Activated CD8-positive, alpha-beta memory T cell treated with anti-CD3 and anti-CD28 coated beads, Interleukin-2, amount 50 U/mL, for 24 hours (primary cell): ENCODE data around the gene RIBC1.
"Not testable (repeated sequence)": the region's sequence is repeated elsewhere in the genome, so short reads cannot be mapped to it uniquely, and the experiment has no call there.

Experiments
- DNase-seq: peaks from one replicate; pipeline ENCODE4 v3.0.0-alpha.2; 2020; ENCODE audit errors: extremely low read depth

RIBC1 gene

DNA sequence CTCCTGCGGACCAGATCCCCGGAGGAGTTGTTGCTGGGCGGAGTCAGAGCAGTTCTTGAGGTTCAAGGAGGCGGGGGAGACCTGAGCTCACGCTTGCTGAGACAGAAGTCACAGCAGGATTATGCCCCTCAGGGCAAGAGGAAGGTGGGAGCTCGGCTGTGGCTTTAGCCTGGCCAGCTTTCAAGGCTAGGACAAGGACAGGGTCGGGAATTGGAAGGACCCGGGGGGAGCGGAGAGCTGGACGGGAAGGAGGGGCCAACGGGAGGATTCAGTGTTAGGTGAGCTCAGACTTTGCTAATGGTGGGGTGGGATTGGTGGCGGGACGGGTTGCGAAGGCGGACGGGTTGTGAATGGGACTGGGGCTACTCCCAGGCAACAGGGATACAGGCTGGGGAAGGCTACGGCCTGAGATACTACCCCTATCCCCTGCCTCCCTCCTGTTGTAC lies at the start of gene RIBC1:
Gene RIBC1, plus strand, starts transcription at position 13 of the 446 bp plus-strand sequence. CDS start 3,404 bp downstream, outside the sequence.
- DNase-seq: no peak

DNA sequence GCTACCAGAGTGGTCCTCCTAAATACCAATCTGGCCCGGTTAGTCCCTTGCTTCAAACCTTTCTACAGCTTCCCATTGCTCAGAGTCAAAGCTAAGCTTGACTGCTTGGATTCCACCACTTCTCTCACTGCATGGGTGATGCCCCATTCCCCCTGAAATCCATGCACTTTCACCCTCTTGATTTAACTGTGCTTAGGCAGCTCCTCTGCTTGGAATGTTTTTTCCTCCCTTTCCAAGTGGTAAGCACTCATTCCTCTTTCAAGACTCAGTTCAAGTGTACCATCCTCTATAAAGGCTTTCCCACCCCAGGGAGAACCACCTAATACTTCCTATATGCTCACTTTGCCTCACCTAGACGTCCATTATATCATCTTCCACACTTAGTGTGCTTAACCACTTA lies 49.4 kb upstream of the RIBC1 start:
- DNase-seq: no peak

DNA sequence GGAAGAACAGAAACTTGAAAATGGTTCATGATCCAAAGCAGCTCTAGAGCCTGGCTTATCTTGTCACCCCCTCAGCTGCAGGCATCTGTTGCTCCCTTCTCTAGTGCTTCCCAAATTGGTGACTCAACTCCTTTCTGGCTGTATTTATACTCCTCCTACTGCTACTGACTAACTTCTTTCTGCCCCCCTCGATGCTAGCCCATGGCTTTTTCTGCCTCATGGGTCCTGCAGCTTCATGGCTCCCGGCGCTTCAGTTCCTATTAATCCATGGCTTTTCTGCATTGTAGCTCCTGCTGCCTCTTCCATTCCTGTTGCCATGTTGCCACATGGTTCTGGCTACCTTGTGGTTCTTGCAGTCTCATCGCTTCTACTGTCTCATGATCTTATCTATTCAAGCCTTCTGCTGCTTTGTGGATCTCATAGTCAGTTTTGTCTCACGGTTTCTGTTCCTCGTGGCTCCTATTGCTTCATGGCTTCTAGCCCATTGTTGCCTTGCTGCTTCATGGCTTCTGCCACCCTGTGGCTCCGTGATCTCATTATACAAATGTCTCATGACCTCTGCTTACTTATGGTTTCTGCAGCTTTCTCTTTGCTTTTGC lies 48.4 kb upstream of the RIBC1 start:
- DNase-seq: no peak

DNA sequence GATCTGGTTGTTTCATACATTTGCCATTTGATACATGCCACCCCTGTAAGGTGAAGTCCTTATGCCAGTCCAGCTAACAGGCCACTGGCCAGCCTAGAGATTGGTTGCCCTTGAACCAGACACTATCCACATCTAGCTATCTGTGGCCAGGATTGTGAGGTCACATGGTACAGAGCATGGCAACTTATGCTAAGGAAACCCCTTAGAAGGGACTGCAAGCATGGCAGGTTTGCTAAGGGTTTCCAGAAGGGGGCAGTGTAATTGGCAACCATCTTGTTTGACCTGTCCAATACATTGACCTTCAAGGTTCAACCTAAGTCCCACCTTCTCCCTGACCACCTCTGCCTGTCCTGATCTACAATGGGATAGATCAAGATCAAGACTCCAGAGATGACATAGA lies 47.8 kb upstream of the RIBC1 start:
- DNase-seq: no peak

DNA sequence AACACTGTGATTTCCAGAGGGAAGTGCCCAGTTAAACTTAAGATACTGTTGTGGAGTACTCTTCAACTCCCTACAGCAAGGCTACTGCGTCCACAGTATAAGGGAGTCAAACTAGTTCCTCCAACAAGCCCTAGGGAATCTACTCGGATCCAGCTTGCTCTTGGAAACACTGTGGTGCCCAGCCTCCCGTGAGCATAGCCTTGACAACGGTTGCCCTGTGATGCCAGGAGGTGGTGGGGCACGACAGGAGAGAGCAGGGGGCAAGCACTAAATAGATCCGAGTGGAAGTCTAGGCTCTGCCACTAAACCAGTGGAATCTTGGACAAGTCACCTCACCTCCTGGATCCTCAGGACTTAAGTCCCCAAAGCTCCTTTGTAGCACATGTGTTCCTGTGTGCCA lies 45.8 kb upstream of the RIBC1 start:
- no peak for DNase-seq

- DNase-seq: no peak
These were observed 45.2 kb upstream of the RIBC1 start for GRCh38 chrX:53377464-53377863.

DNA sequence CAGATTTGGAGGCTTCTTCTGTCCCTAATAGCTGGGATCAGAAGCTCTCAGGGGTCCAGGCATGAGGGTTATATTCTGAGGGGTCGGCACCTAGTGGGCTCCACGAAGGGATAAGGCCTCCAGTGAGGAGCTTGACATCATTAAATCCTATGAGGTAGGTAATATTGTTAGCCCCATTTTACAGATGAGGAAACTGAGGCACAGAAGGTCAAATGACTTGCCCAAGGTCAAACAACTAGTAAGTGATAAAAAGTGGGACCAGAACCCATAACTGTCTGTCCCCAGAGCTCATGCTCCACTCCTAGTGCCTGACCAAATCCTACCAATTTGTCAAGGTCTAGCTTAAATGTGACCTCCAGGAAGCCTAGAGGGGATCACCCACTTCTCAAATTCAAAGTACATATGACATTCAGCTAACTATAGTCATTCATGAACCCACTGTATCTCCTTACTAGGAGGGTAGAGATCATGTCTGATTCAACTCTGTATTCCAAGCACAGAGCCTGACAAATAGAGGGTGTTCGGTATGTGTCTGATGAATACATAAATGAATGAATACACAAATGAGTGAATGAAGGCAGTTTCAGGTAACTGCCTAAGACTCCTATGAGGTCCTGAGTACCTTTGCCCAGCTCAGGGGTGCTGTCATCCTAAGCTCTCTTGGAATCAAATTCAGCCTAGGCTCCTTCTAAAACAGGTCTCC lies 43.5 kb upstream of the RIBC1 start:
- no peak for DNase-seq

- DNase-seq: no peak
These were observed 42.9 kb upstream of the RIBC1 start for GRCh38 chrX:53379747-53380146.

GRCh38 chrX:53383376-53384076 lies 39.1 kb upstream of the RIBC1 start:
- DNase-seq: no peak

DNA sequence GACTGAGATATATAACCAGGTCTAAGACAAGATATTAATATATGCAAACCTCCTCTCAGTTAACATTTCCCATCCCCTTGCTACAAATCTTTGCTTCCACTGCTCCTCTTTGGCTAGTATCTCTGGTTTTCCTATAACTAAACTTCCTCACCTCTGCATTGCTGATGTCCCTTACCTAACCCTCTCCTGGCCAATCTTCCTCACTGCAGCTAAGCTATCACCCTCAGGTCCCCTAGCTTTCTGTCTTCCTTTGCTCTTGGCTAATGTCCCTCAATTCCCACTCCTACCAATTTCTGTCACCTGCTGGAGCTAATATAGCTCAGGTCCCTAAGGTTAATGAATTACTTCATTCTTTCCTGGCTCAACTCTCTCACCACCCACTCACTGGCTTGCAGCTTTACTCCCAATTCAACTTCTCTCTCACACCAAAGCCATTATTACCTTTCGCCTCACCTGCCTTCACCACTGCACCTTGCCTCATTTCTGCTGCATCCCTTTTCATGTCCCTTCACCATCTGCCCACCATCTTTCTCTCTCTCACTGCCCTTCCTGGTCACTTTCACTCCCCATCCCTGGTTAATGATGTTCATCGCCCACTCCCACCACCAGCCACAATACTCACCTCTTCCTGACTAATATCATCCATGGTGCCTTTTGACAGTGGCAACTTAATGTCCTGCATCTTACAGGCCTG lies 26.9 kb upstream of the RIBC1 start:
- DNase-seq: no peak

- DNase-seq: no peak
These were observed 24.5 kb upstream of the RIBC1 start for GRCh38 chrX:53398216-53398615.

DNA sequence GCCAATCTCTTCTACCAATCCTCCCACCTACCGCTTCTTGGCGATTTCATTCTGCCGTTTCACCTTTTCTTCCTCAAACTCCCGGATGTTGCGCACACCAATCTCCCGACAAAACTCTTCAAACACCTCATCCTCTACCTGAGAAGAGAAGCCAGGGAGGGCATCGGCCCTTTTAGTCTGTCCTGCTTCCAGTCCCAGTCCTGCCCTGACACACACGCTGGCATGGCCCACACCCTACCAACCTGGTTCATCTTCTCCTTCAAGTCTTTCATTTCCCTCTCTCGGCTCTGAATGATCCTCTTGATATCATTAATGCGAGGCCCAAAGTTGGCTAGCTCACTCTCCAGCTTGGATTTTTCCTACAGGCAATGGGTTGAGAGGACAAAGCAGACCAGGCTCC lies 19.1 kb upstream of the RIBC1 start:
- no peak for DNase-seq

DNA sequence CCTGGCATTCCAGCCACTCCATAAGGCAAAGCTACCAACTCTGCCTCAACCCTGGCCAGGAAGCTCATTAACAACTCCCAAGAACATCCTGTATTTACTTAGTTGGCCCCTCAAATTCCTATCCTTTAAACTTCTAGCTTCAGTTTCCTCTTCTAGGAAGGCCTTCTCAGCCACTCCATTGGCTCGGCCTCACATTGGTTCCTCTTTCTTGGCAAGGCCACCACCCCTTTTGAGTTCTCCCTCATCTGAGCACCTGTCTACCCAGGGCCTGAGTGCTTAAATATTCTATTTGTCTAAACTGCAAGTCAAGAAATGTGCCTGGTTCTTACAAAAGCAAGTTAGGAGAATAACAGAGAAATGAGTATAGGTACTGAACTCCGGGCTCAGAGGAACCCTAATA lies 10.2 kb upstream of the RIBC1 start:
- no peak for DNase-seq

DNA sequence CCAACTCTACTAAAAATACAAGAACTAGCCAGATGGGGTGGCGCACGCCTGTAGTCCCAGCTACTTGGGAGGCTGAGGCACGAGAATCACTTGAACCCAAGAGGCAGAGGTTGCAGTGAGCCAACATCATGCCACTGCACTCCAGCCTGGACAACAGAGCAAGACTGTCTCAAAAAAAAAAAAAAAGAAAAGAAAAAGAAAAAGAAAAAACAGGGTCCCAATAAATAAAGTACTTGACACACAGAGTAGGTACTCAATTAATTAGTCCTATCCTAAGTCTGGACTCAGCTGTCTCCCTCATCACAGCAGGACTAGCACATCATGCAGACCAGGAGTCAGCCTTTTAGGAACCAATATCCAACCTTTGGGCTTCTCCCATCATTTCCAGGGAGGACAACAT lies 2.3 kb upstream of the RIBC1 start:
- DNase-seq: not testable (repeated sequence)

DNA sequence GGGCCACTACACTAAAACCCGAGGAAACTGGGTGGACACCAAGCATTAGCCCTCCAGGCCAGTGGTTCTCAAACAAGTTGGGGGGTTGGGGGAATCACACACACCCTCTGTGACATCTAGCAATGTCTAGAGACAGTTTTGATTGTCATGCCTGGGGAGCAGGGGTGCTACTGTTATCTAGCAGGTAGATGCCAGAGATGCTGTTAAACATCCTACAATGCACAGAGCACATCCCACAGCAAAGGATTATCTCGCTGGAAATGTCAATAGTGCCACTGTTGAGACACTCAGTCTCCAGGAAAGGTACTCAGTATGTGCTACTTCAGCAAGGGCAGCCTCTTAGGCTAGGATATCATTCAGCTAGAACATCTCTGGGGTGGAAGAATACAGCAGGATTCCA lies 1.5 kb upstream of the RIBC1 start:
- no peak for DNase-seq

DNA sequence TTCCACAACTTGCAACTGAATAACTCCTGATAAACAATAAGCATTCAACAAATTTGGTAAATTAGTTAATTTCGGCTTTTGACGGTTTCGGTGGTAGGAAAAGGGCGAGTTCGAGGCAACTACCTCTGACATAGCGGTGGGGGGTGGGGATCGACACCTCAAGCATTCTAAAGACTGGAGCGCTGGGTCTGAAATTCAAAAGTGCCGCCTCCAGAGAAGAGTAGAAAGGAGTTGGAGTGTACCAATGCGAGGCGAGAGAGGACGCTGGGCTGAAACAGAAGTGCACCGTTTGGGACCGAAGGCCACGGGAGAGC lies 944 bp upstream of the RIBC1 start:
- no peak for DNase-seq

- DNase-seq: peak; percentile 87
These were observed 400 bp upstream of the RIBC1 start, which contains the start of gene SMC1A for GRCh38 chrX:53422086-53422860. Gene SMC1A, minus strand, starts transcription at chrX:53422654. Its CDS starts 54 bp downstream, at chrX:53422600.

- no peak for DNase-seq
These were observed 7.1 kb downstream of the RIBC1 start for GRCh38 chrX:53429755-53430154.

- DNase-seq: no peak
These were observed 7.6 kb downstream of the RIBC1 start for GRCh38 chrX:53430231-53430630.

DNA sequence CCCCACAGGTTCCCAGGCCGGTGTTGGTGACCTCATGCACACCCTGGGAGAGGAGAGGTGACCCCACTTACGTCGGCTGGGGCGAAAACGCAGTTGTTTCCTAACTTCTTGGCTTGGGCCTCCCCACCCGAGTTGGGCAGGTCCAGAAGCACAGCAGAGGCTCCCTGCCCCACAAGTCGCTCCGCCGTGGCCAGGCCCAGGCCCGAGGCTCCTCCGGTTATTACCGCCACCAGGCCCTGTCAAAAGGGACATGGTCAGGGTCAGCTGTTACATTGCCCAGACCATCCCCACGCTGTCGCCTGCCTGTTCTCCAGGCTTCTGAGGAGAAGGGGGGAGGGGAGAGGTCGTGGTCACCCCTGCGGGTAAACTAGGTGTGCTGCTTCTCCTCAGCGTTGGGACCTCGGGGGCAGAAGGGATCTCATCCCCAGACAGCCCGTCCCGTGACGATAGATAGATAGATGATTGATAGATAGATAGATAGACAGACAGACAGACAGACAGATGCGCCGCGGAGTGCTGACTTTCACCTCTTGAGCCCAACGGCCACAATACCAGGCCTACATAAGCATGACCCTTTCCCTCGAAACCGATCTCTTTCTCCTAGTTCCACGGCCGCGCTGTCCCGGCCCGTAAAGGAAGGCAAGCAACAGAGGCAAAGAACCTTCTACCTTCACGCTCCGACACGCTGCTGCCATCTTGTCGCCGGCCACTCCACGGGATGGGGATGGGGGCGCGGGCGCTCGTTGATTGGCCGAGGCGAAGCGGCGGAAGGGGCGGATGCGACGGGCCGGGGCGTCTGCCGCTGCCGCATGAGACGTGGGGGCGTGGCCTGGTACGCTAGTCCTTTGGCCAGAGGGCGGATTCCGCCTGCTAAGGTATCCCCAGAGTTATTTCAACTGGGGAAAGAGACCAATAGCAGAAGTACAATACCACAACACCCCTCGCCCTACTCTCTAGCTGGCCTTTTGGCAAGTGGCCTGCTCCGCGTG lies 11.3 kb downstream of the RIBC1 start, which contains the start of gene HSD17B10:
Gene HSD17B10, minus strand, starts transcription at position 720 of the 989 bp plus-strand sequence. Its CDS starts 25 bp downstream, at position 695.
- peak; percentile 62 for DNase-seq
